Measurements from ENCODE around the gene SDK1.
"Not testable (repeated sequence)": the region's sequence is repeated elsewhere in the genome, so short reads cannot be mapped to it uniquely, and the experiment has no call there.

SDK1 gene

GRCh38 chr7:4212376-4212775 lies 911.3 kb downstream of the SDK1 start:
- no peaks in the 10 kb centered on the region for H3K27me3 ChIP-seq (ENCODE audit: control insufficient read depth, low read length)
- no peaks in the 10 kb centered on the region for H3K36me3 ChIP-seq (ENCODE audit: control insufficient read depth, low read length)
- H3K9me2 ChIP-seq (replicated peaks; ENCODE audit: control insufficient read depth, low read length): no peaks in the 10 kb centered on the region; the same call in 1 of the 2 replicates
- no peaks in the 10 kb centered on the region for H3F3A ChIP-seq (ENCODE audit: control insufficient read depth, insufficient read depth)
- H3K4me3 ChIP-seq (ENCODE audit: low read length): no peak overlapping the region
- no peaks in the 10 kb centered on the region for H3K4me1 ChIP-seq (ENCODE audit: control insufficient read depth, low read length)
- peaks cover 56% of the 10 kb centered on the region; the same call in 1 of the 2 replicates for H3K9me3 ChIP-seq (ENCODE audit: control insufficient read depth, insufficient read depth, low read length)
- H3K79me2 ChIP-seq (ENCODE audit: control insufficient read depth, low read length): no peaks in the 10 kb centered on the region
- no peak for TF ChIP-seq CTCF (IDR thresholded peaks at IDR 0.05; ENCODE audit: low read depth, low read length, poor library complexity, severe bottlenecking)
- no peak for TF ChIP-seq EZH2phosphoT487 (IDR thresholded peaks at IDR 0.05; ENCODE audit: borderline replicate concordance, low read length)
- H3K4me2 ChIP-seq (ENCODE audit: low read length): no peak overlapping the region
- H3K27ac ChIP-seq (ENCODE audit: low read depth, low read length): no peak overlapping the region
- no peaks in the 10 kb centered on the region for H4K20me1 ChIP-seq (ENCODE audit: control insufficient read depth, insufficient read depth, low read depth, low read length)

GRCh38 chr7:4214291-4215155 lies 913.5 kb downstream of the SDK1 start:
- H3K9me3 ChIP-seq (ENCODE audit: control insufficient read depth, insufficient read depth, low read length): peaks cover 43% of the 10 kb centered on the region; the same call in 1 of the 2 replicates
- no peaks in the 10 kb centered on the region for H3K36me3 ChIP-seq (ENCODE audit: control insufficient read depth, low read length)
- no peaks in the 10 kb centered on the region for H3F3A ChIP-seq (ENCODE audit: control insufficient read depth, insufficient read depth)
- no peaks in the 10 kb centered on the region for H3K79me2 ChIP-seq (ENCODE audit: control insufficient read depth, low read length)
- no peaks in the 10 kb centered on the region for H3K27me3 ChIP-seq (ENCODE audit: control insufficient read depth, low read length)
- H3K4me2 ChIP-seq (ENCODE audit: low read length): no peak overlapping the region
- no peaks in the 10 kb centered on the region for H4K20me1 ChIP-seq (ENCODE audit: control insufficient read depth, insufficient read depth, low read depth, low read length)
- no peak overlapping the region for H3K27ac ChIP-seq (ENCODE audit: low read depth, low read length)
- H3K9me2 ChIP-seq (replicated peaks; ENCODE audit: control insufficient read depth, low read length): no peaks in the 10 kb centered on the region; the same call in 1 of the 2 replicates
- no peak for TF ChIP-seq EZH2phosphoT487 (IDR thresholded peaks at IDR 0.05; ENCODE audit: borderline replicate concordance, low read length)
- no peak overlapping the region for H3K4me3 ChIP-seq (ENCODE audit: low read length)
- no peaks in the 10 kb centered on the region for H3K4me1 ChIP-seq (ENCODE audit: control insufficient read depth, low read length)

- no peak for TF ChIP-seq EZH2phosphoT487 (IDR thresholded peaks at IDR 0.05; ENCODE audit: borderline replicate concordance, low read length)
- TF ChIP-seq CTCF (IDR thresholded peaks at IDR 0.05; ENCODE audit: low read depth, low read length, poor library complexity, severe bottlenecking): no peak
- H3K4me1 ChIP-seq (ENCODE audit: control insufficient read depth, low read length): no peaks in the 10 kb centered on the region
- no peaks in the 10 kb centered on the region for H3K79me2 ChIP-seq (ENCODE audit: control insufficient read depth, low read length)
- no peaks in the 10 kb centered on the region for H3F3A ChIP-seq (ENCODE audit: control insufficient read depth, insufficient read depth)
- no peaks in the 10 kb centered on the region for H3K36me3 ChIP-seq (ENCODE audit: control insufficient read depth, low read length)
- H3K27ac ChIP-seq (ENCODE audit: low read depth, low read length): no peak overlapping the region
- peaks cover 45% of the 10 kb centered on the region; the same call in 1 of the 2 replicates for H3K9me3 ChIP-seq (ENCODE audit: control insufficient read depth, insufficient read depth, low read length)
- H3K4me2 ChIP-seq (ENCODE audit: low read length): no peak overlapping the region
- no peaks in the 10 kb centered on the region for H4K20me1 ChIP-seq (ENCODE audit: control insufficient read depth, insufficient read depth, low read depth, low read length)
- H3K9me2 ChIP-seq (replicated peaks; ENCODE audit: control insufficient read depth, low read length): no peaks in the 10 kb centered on the region; the same call in 1 of the 2 replicates
- no peak overlapping the region for H3K4me3 ChIP-seq (ENCODE audit: low read length)
- no peaks in the 10 kb centered on the region for H3K27me3 ChIP-seq (ENCODE audit: control insufficient read depth, low read length)
Measured at GRCh38 chr7:4215176-4215720, 914.2 kb downstream of the SDK1 start.

- Histone ChIP-seq H3K9me2 (replicated peaks; ENCODE audit: control insufficient read depth, low read length) (no peaks in the 10 kb centered on the region; the same call in 1 of the 2 replicates), H3K79me2 (ENCODE audit: control insufficient read depth, low read length) (no peaks in the 10 kb centered on the region), H3K27ac (ENCODE audit: low read depth, low read length) (no peak overlapping the region), H3K36me3 (ENCODE audit: control insufficient read depth, low read length) (no peaks in the 10 kb centered on the region), H3K4me2 (ENCODE audit: low read length) (no peak overlapping the region), H3K4me1 (ENCODE audit: control insufficient read depth, low read length) (no peaks in the 10 kb centered on the region), H4K20me1 (ENCODE audit: control insufficient read depth, insufficient read depth, low read depth, low read length) (no peaks in the 10 kb centered on the region), H3K9me3 (ENCODE audit: control insufficient read depth, insufficient read depth, low read length) (peaks cover 43% of the 10 kb centered on the region; the same call in 1 of the 2 replicates), H3K4me3 (ENCODE audit: low read length) (no peak overlapping the region), H3F3A (ENCODE audit: control insufficient read depth, insufficient read depth) (no peaks in the 10 kb centered on the region), H3K27me3 (ENCODE audit: control insufficient read depth, low read length) (no peaks in the 10 kb centered on the region)
- no peak for TF ChIP-seq CTCF (IDR thresholded peaks at IDR 0.05; ENCODE audit: low read depth, low read length, poor library complexity, severe bottlenecking)
- no peak for TF ChIP-seq EZH2phosphoT487 (IDR thresholded peaks at IDR 0.05; ENCODE audit: borderline replicate concordance, low read length)
Measured at GRCh38 chr7:4216016-4216415, 915.0 kb downstream of the SDK1 start.

GRCh38 chr7:4217126-4217660 lies 916.1 kb downstream of the SDK1 start:
- not testable (repeated sequence) for H3K27me3 ChIP-seq (ENCODE audit: control insufficient read depth, low read length); H3K79me2 ChIP-seq (ENCODE audit: control insufficient read depth, low read length); H3K9me2 ChIP-seq (replicated peaks; ENCODE audit: control insufficient read depth, low read length); H3K36me3 ChIP-seq (ENCODE audit: control insufficient read depth, low read length); H3K27ac ChIP-seq (ENCODE audit: low read depth, low read length); H3K4me1 ChIP-seq (ENCODE audit: control insufficient read depth, low read length); H3K4me3 ChIP-seq (ENCODE audit: low read length); H4K20me1 ChIP-seq (ENCODE audit: control insufficient read depth, insufficient read depth, low read depth, low read length); H3K4me2 ChIP-seq (ENCODE audit: low read length); H3F3A ChIP-seq (ENCODE audit: control insufficient read depth, insufficient read depth)
- H3K9me3 ChIP-seq (ENCODE audit: control insufficient read depth, insufficient read depth, low read length): peaks cover 45% of the 10 kb centered on the region; the same call in 1 of the 2 replicates

All from DOHH2 (cell line).